Liver (tissue), 9 donors: ENCODE data around the gene OPN1SW. TPM values are rescaled to one million over a fixed set of nuclear protein-coding genes. Genes with fewer than 3 reads are reported as not detected.

Source experiments
- DNase-seq: peaks from one replicate; pipeline ENCODE4 v3.0.0-alpha.2; 2017; ENCODE audit warnings: low spot score
- H3K27ac ChIP-seq, 2 donors: one replicate each; pipeline ENCODE4 v1.7.0; 2013; ENCODE audit warnings: inconsistent platforms in 2 of 2, low read length in 2 of 2, control low read depth in 1 of 2, low read depth in 1 of 2, mild to moderate bottlenecking in 1 of 2
- H3K27me3 ChIP-seq, 4 donors: one replicate each; pipeline versions ENCODE4 v1.6.1 to v1.7.0; 2013; ENCODE audit warnings: low read length in 3 of 4, inconsistent platforms in 1 of 4, mild to moderate bottlenecking in 1 of 4, moderate library complexity in 1 of 4; ENCODE audit not compliant: control insufficient read depth in 4 of 4, insufficient read depth in 4 of 4
- H3K36me3 ChIP-seq, 4 donors: one replicate each; pipeline versions ENCODE4 v1.6.1 to v1.7.0; 2013; ENCODE audit warnings: low read length in 3 of 4, mild to moderate bottlenecking in 3 of 4, low read depth in 1 of 4, moderate library complexity in 1 of 4; ENCODE audit not compliant: control insufficient read depth in 4 of 4, insufficient read depth in 3 of 4
- H3K4me1 ChIP-seq, 4 donors: one replicate each; pipeline versions ENCODE4 v1.6.1 to v1.7.0; 2013; ENCODE audit warnings: low read length in 3 of 4, mild to moderate bottlenecking in 3 of 4, moderate library complexity in 1 of 4; ENCODE audit not compliant: control insufficient read depth in 4 of 4, insufficient read depth in 4 of 4
- H3K4me3 ChIP-seq, 3 donors: one replicate each; pipeline versions ENCODE4 v1.6.1 to v1.7.0; 2013; ENCODE audit warnings: low read length in 3 of 3, control low read depth in 1 of 3, low read depth in 1 of 3, mild to moderate bottlenecking in 1 of 3
- H3K9ac ChIP-seq, 2 donors: one replicate each; pipeline ENCODE4 v1.7.0; 2013; ENCODE audit warnings: low read length in 2 of 2, mild to moderate bottlenecking in 2 of 2, moderate library complexity in 2 of 2, control low read depth in 1 of 2, low read depth in 1 of 2
- H3K9me3 ChIP-seq, 4 donors: one replicate each; pipeline versions ENCODE4 v1.6.1 to v1.7.0; 2013; ENCODE audit warnings: low read length in 3 of 4; ENCODE audit not compliant: control insufficient read depth in 4 of 4
- EGR1 ChIP-seq, 2 donors: IDR thresholded peaks; 2 replicates each; pipeline ENCODE4 v1.6.1; 2016 to 2018; ENCODE audit warnings: antibody characterized with exemption in 2 of 2, low read depth in 2 of 2
- FOXA1 ChIP-seq: IDR thresholded peaks from 2 replicates; pipeline ENCODE4 v1.6.1; 2016; ENCODE audit warnings: antibody characterized with exemption
- FOXA2 ChIP-seq: IDR thresholded peaks from 2 replicates; pipeline ENCODE4 v1.6.1; 2016; ENCODE audit warnings: antibody characterized with exemption
- GABPA ChIP-seq, 2 donors: IDR thresholded peaks in 1 of 2; conservative IDR thresholded peaks in 1 of 2; 2 replicates each; pipeline ENCODE4 v1.6.1; 2016; ENCODE audit warnings: antibody characterized with exemption in 2 of 2, mild to moderate bottlenecking in 1 of 2, moderate library complexity in 1 of 2
- HNF4A ChIP-seq, 2 donors: conservative IDR thresholded peaks; 2 replicates each; pipeline ENCODE4 v1.6.1; 2016; ENCODE audit warnings: antibody characterized with exemption in 2 of 2, mild to moderate bottlenecking in 2 of 2
- HNF4G ChIP-seq: IDR thresholded peaks from 2 replicates; pipeline ENCODE4 v1.6.1; 2016; ENCODE audit warnings: antibody characterized with exemption
- JUND ChIP-seq, 2 donors: IDR thresholded peaks; 2 replicates each; pipeline ENCODE4 v1.6.1; 2016; ENCODE audit warnings: antibody characterized with exemption in 2 of 2
- NR2F2 ChIP-seq: IDR thresholded peaks from 2 replicates; pipeline ENCODE4 v1.6.1; 2016; ENCODE audit warnings: antibody characterized with exemption
- RAD21 ChIP-seq, 2 donors: IDR thresholded peaks; 2 replicates each; pipeline ENCODE4 v1.6.1; 2016; ENCODE audit warnings: antibody characterized with exemption in 2 of 2, mild to moderate bottlenecking in 2 of 2
- RXRA ChIP-seq, 2 donors: IDR thresholded peaks; 2 replicates each; pipeline ENCODE4 v1.6.1; 2017 to 2018; ENCODE audit warnings: antibody characterized with exemption in 2 of 2, mild to moderate bottlenecking in 1 of 2
- SP1 ChIP-seq: IDR thresholded peaks from 2 replicates; pipeline ENCODE4 v1.6.1; 2018; ENCODE audit warnings: antibody characterized with exemption, mild to moderate bottlenecking
- TAF1 ChIP-seq: conservative IDR thresholded peaks from 2 replicates; pipeline ENCODE4 v1.6.1; 2016; ENCODE audit warnings: antibody characterized with exemption, mild to moderate bottlenecking
- WGBS: extraction: QIAGEN DNeasy Blood & Tissue Kit; methylation state at CpG from one replicate; pipeline ENCODE4 v1.1.7; 2013; 5-methylcytosine and 5-hydroxymethylcytosine counted together
- polyA plus RNA-seq, 2 donors: library from polyadenylated mRNA; stranded (reverse) in 1 of 2; unstranded in 1 of 2; fragments of 200-250 nt in 1 of 2; fragments of >200 nt in 1 of 2; fragmentation: Nextera tagmentation in 1 of 2; extraction: Ambion mirVana in 1 of 2; gene quantifications; one replicate each; pipeline versions ENCODE4 v1.2.1 to v1.2.3, GENCODE V29; 2013 to 2015
- total RNA-seq, 2 donors: library from RNA; depleted of rRNA; stranded (reverse); fragments of >200 nt; gene quantifications; one replicate each; pipeline ENCODE4 v1.2.3, GENCODE V29; 2014
- TF ChIP-seq, protein P1 (sequence below): IDR thresholded peaks from 2 replicates; pipeline ENCODE4 v1.6.1; 2016; ENCODE audit warnings: antibody characterized with exemption
- TF ChIP-seq, protein P2 (sequence below): IDR thresholded peaks from 2 replicates; pipeline ENCODE4 v1.6.1; 2016; ENCODE audit warnings: antibody characterized with exemption, mild to moderate bottlenecking
- TF ChIP-seq, protein P3 (sequence below): fragments of 150-350 bp; IDR thresholded peaks from 2 replicates; pipeline ENCODE4 v1.5.1; 2017; ENCODE audit warnings: improper control_type of control experiment, low read depth, low read length; ENCODE audit not compliant: missing input control
- TF ChIP-seq, protein P4 (sequence below): IDR thresholded peaks from 2 replicates; pipeline ENCODE4 v1.6.1; 2016; ENCODE audit warnings: antibody characterized with exemption
- TF ChIP-seq, protein P5 (sequence below): IDR thresholded peaks from 2 replicates; pipeline ENCODE4 v1.6.1; 2016; ENCODE audit warnings: antibody characterized with exemption
- donor health status: healthy.
- donor health status: healthy.
- donor health status: healthy.
- donor health status: healthy.
- donor health status: healthy.

OPN1SW gene
- total and polyA plus RNA-seq, 4 donors: 0.29 TPM; not detected in 3

DNA sequence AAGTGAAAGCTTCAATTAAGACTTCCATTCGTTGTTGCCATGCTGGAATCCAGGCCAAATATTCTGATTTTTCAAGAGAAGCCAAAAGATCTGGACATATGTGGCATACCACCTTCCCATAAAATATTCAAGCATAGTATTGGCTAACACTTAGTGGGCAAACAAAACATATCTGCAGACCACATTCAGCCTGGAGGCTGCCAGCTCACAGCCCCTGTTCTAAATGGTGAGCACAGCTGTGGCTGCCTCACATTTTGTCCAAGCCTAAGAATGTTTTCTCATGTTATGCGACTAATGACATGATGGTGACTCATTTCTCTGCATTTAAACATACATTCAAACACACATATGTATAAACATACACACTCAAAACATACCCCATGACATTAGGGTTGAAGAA, 47.0 kb downstream of the OPN1SW start:
- Histone ChIP-seq H3K4me1 (no peaks in the 10 kb centered on the region), H3K4me3 (no peak overlapping the region), H3K9ac (no peak overlapping the region), H3K9me3 (no peaks in the 10 kb centered on the region), H3K27ac (no peak overlapping the region), H3K27me3 (no peaks in the 10 kb centered on the region), H3K36me3 (no peaks in the 10 kb centered on the region)
- 69% methylated on average over 2 of the region's 2 CpGs for WGBS
- no peak for DNase-seq
- TF ChIP-seq NR2F2 (no peak), HNF4G (no peak), FOXA1 (no peak), SP1 (no peak), RAD21 (IDR thresholded peaks at IDR 0.05) (no peak), EGR1 (IDR thresholded peaks at IDR 0.05; ENCODE audit: low read depth in 2 of 2) (no peak), FOXA2 (no peak), HNF4A (conservative IDR thresholded peaks at IDR 0.05) (no peak), GABPA (IDR thresholded peaks at IDR 0.05 in 1 of 2, conservative IDR thresholded peaks at IDR 0.05 in 1 of 2) (no peak), RXRA (IDR thresholded peaks at IDR 0.05) (no peak), JUND (IDR thresholded peaks at IDR 0.05) (no peak)
- TF ChIP-seq, protein P1, sequence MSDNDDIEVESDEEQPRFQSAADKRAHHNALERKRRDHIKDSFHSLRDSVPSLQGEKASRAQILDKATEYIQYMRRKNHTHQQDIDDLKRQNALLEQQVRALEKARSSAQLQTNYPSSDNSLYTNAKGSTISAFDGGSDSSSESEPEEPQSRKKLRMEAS: no peak
- TF ChIP-seq, protein P2, sequence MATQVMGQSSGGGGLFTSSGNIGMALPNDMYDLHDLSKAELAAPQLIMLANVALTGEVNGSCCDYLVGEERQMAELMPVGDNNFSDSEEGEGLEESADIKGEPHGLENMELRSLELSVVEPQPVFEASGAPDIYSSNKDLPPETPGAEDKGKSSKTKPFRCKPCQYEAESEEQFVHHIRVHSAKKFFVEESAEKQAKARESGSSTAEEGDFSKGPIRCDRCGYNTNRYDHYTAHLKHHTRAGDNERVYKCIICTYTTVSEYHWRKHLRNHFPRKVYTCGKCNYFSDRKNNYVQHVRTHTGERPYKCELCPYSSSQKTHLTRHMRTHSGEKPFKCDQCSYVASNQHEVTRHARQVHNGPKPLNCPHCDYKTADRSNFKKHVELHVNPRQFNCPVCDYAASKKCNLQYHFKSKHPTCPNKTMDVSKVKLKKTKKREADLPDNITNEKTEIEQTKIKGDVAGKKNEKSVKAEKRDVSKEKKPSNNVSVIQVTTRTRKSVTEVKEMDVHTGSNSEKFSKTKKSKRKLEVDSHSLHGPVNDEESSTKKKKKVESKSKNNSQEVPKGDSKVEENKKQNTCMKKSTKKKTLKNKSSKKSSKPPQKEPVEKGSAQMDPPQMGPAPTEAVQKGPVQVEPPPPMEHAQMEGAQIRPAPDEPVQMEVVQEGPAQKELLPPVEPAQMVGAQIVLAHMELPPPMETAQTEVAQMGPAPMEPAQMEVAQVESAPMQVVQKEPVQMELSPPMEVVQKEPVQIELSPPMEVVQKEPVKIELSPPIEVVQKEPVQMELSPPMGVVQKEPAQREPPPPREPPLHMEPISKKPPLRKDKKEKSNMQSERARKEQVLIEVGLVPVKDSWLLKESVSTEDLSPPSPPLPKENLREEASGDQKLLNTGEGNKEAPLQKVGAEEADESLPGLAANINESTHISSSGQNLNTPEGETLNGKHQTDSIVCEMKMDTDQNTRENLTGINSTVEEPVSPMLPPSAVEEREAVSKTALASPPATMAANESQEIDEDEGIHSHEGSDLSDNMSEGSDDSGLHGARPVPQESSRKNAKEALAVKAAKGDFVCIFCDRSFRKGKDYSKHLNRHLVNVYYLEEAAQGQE: no peak
- TF ChIP-seq, protein P3, sequence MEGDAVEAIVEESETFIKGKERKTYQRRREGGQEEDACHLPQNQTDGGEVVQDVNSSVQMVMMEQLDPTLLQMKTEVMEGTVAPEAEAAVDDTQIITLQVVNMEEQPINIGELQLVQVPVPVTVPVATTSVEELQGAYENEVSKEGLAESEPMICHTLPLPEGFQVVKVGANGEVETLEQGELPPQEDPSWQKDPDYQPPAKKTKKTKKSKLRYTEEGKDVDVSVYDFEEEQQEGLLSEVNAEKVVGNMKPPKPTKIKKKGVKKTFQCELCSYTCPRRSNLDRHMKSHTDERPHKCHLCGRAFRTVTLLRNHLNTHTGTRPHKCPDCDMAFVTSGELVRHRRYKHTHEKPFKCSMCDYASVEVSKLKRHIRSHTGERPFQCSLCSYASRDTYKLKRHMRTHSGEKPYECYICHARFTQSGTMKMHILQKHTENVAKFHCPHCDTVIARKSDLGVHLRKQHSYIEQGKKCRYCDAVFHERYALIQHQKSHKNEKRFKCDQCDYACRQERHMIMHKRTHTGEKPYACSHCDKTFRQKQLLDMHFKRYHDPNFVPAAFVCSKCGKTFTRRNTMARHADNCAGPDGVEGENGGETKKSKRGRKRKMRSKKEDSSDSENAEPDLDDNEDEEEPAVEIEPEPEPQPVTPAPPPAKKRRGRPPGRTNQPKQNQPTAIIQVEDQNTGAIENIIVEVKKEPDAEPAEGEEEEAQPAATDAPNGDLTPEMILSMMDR: no peak

DNA sequence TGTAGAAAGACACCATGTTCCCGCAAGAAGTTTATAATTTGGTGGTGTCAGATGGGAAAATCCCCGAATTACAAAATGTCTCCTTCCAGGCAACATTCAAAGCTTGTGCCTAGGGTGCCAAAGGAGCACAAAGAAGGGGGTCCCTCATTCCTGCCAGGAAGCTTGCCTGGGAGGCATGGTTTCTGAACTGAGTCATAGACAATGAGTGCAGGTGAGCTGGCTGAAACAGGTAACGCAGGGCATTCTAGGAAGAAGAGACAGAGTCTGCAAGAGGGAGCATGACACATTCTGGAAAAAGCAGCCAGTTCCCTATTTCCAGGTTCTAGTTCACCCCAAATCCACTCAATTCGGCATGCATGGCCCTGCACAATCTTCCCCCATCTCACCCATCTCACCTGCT, 48.4 kb downstream of the OPN1SW start:
- Histone ChIP-seq H3K27ac (no peak overlapping the region), H3K27me3 (no peaks in the 10 kb centered on the region), H3K4me3 (no peak overlapping the region), H3K4me1 (no peaks in the 10 kb centered on the region), H3K9ac (no peak overlapping the region), H3K36me3 (no peaks in the 10 kb centered on the region), H3K9me3 (no peaks in the 10 kb centered on the region)
- WGBS: 92% methylated on average over 4 of the region's 4 CpGs
- TF ChIP-seq RAD21 (IDR thresholded peaks at IDR 0.05) (no peak), FOXA1 (no peak)
- DNase-seq: no peak

DNA sequence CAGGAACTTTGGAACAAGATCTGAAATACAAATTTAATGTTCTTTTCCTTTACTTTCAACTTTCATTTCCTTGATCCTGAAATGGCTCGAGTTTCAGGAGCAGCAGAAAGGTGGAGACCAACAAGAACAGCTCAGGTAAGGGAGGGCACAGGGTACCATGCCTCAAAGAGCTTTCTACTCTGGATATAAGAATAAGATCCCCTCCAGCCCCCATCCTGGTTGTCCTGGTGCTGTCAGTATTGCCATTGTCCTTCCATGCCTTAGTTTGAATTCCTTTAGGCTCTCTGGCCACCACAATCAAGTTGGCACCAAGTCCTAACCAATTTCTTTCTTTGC, 48.9 kb downstream of the OPN1SW start:
- Histone ChIP-seq H3K36me3 (no peaks in the 10 kb centered on the region), H3K27ac (no peak overlapping the region), H3K4me3 (no peak overlapping the region), H3K4me1 (no peaks in the 10 kb centered on the region), H3K27me3 (no peaks in the 10 kb centered on the region), H3K9ac (no peak overlapping the region), H3K9me3 (no peaks in the 10 kb centered on the region)
- 60% methylated on average over 1 of the region's 1 CpG for WGBS
- no peak for DNase-seq
- no peak for TF ChIP-seq JUND (IDR thresholded peaks at IDR 0.05)
- TF ChIP-seq, protein P3: no peak
- TF ChIP-seq, protein P4, sequence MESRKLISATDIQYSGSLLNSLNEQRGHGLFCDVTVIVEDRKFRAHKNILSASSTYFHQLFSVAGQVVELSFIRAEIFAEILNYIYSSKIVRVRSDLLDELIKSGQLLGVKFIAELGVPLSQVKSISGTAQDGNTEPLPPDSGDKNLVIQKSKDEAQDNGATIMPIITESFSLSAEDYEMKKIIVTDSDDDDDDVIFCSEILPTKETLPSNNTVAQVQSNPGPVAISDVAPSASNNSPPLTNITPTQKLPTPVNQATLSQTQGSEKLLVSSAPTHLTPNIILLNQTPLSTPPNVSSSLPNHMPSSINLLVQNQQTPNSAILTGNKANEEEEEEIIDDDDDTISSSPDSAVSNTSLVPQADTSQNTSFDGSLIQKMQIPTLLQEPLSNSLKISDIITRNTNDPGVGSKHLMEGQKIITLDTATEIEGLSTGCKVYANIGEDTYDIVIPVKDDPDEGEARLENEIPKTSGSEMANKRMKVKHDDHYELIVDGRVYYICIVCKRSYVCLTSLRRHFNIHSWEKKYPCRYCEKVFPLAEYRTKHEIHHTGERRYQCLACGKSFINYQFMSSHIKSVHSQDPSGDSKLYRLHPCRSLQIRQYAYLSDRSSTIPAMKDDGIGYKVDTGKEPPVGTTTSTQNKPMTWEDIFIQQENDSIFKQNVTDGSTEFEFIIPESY: no peak
- no peak for TF ChIP-seq SP1
- TF ChIP-seq RXRA (IDR thresholded peaks at IDR 0.05): no peak
- no peak for TF ChIP-seq NR2F2
- TF ChIP-seq TAF1: no peak
- TF ChIP-seq, protein P5, sequence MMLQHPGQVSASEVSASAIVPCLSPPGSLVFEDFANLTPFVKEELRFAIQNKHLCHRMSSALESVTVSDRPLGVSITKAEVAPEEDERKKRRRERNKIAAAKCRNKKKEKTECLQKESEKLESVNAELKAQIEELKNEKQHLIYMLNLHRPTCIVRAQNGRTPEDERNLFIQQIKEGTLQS: no peak
- no peak for TF ChIP-seq FOXA1
- TF ChIP-seq HNF4A (conservative IDR thresholded peaks at IDR 0.05): no peak
- TF ChIP-seq HNF4G: no peak
- no peak for TF ChIP-seq EGR1 (IDR thresholded peaks at IDR 0.05; ENCODE audit: low read depth in 2 of 2)
